ENCODE measurements around the gene AGAP1.

DNA sequence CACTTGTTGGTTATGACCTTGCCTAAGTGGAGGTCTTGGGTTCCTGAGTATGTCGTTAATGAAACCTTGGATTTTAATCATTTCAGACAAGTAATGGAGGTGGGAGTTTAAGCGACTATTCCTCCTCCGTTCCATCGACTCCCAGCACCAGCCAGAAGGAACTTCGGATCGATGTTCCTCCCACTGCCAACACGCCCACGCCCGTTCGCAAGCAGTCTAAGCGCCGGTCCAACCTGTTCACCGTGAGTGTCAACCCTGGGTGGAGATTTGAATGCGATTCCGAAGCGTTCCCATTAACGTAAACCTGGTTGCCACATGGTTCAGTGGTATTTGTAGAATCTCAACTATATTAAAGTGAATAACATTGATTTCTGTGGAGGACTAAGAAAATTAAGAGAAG lies 305.4 kb downstream of the AGAP1 start:
- TF ChIP-seq, protein P1, sequence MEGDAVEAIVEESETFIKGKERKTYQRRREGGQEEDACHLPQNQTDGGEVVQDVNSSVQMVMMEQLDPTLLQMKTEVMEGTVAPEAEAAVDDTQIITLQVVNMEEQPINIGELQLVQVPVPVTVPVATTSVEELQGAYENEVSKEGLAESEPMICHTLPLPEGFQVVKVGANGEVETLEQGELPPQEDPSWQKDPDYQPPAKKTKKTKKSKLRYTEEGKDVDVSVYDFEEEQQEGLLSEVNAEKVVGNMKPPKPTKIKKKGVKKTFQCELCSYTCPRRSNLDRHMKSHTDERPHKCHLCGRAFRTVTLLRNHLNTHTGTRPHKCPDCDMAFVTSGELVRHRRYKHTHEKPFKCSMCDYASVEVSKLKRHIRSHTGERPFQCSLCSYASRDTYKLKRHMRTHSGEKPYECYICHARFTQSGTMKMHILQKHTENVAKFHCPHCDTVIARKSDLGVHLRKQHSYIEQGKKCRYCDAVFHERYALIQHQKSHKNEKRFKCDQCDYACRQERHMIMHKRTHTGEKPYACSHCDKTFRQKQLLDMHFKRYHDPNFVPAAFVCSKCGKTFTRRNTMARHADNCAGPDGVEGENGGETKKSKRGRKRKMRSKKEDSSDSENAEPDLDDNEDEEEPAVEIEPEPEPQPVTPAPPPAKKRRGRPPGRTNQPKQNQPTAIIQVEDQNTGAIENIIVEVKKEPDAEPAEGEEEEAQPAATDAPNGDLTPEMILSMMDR (IDR thresholded peaks at IDR 0.05) = no peak
- no peak for TF ChIP-seq POLR2A (IDR thresholded peaks at IDR 0.05)
- no peak for TF ChIP-seq EP300 (IDR thresholded peaks at IDR 0.05)
